ENCODE data around the gene INVS. TPM values are rescaled to one million over a fixed set of nuclear protein-coding genes. Genes with fewer than 3 reads are reported as not detected.

The INVS gene
- polyA plus RNA-seq, 4 donors: 2.7 to 15.5 (median 6.4) TPM

GRCh38 chr9:100281676-100282387, 182.8 kb downstream of the INVS start:
- no peak for DNase-seq
- H3K27ac ChIP-seq (ENCODE audit: low read depth in 1 of 3, low read length in 2 of 3): no peak overlapping the region
- H3K9me3 ChIP-seq (ENCODE audit: control insufficient read depth in 2 of 2, insufficient read depth in 1 of 2, low read depth in 1 of 2, low read length in 1 of 2): peaks cover 0 to 20% of the 10 kb centered on the region in 2 donors
- no peak overlapping the region for H3K4me3 ChIP-seq (ENCODE audit: low read depth in 1 of 3, low read length in 3 of 3)
- H3K27me3 ChIP-seq (ENCODE audit: control insufficient read depth in 3 of 3, insufficient read depth in 3 of 3, low read length in 3 of 3): no peaks in the 10 kb centered on the region
- no peak for FAIRE-seq
- H3K36me3 ChIP-seq (ENCODE audit: control insufficient read depth in 3 of 3, insufficient read depth in 2 of 3, low read depth in 1 of 3, low read length in 3 of 3): peaks cover 6 to 20% (median 9%) of the 10 kb centered on the region in 3 donors
- H3K4me1 ChIP-seq (ENCODE audit: control insufficient read depth in 3 of 3, insufficient read depth in 2 of 3, low read depth in 1 of 3, low read length in 2 of 3): no peaks in the 10 kb centered on the region
- WGBS, 3 donors: 91 to 93% (median 92%) methylated on average over 7 of the region's 7 CpGs

- FAIRE-seq (no peak), DNase-seq (no peak)
- H3K36me3 ChIP-seq (ENCODE audit: control insufficient read depth in 3 of 3, insufficient read depth in 2 of 3, low read depth in 1 of 3, low read length in 3 of 3): peaks cover 6 to 21% (median 12%) of the 10 kb centered on the region in 3 donors
- H3K27me3 ChIP-seq (ENCODE audit: control insufficient read depth in 3 of 3, insufficient read depth in 3 of 3, low read length in 3 of 3): no peaks in the 10 kb centered on the region
- peaks cover 0 to 26% of the 10 kb centered on the region in 2 donors for H3K9me3 ChIP-seq (ENCODE audit: control insufficient read depth in 2 of 2, insufficient read depth in 1 of 2, low read depth in 1 of 2, low read length in 1 of 2)
- no peak overlapping the region for H3K4me3 ChIP-seq (ENCODE audit: low read depth in 1 of 3, low read length in 3 of 3)
- WGBS, 3 donors: 94 to 99% (median 98%) methylated on average over 4 of the region's 4 CpGs
- no peaks in the 10 kb centered on the region for H3K4me1 ChIP-seq (ENCODE audit: control insufficient read depth in 3 of 3, insufficient read depth in 2 of 3, low read depth in 1 of 3, low read length in 2 of 3)
- no peak overlapping the region for H3K27ac ChIP-seq (ENCODE audit: low read depth in 1 of 3, low read length in 2 of 3)
These were observed 183.3 kb downstream of the INVS start for GRCh38 chr9:100282388-100282719.

GRCh38 chr9:100284247-100284646, 185.2 kb downstream of the INVS start:
- 79 to 90% (median 85%) methylated on average over 7 of the region's 7 CpGs for WGBS, 3 donors
- Histone ChIP-seq H3K9me3 (ENCODE audit: control insufficient read depth in 2 of 2, insufficient read depth in 1 of 2, low read depth in 1 of 2, low read length in 1 of 2) (peaks cover 0 to 38% of the 10 kb centered on the region in 2 donors), H3K27me3 (ENCODE audit: control insufficient read depth in 3 of 3, insufficient read depth in 3 of 3, low read length in 3 of 3) (no peaks in the 10 kb centered on the region), H3K36me3 (ENCODE audit: control insufficient read depth in 3 of 3, insufficient read depth in 2 of 3, low read depth in 1 of 3, low read length in 3 of 3) (peaks cover 6 to 26% (median 18%) of the 10 kb centered on the region in 3 donors), H3K27ac (ENCODE audit: low read depth in 1 of 3, low read length in 2 of 3) (no peak overlapping the region), H3K4me3 (ENCODE audit: low read depth in 1 of 3, low read length in 3 of 3) (no peak overlapping the region), H3K4me1 (ENCODE audit: control insufficient read depth in 3 of 3, insufficient read depth in 2 of 3, low read depth in 1 of 3, low read length in 2 of 3) (no peaks in the 10 kb centered on the region)
- no peak for FAIRE-seq
- DNase-seq: no peak

- FAIRE-seq (no peak), DNase-seq (no peak)
- H3K9me3 ChIP-seq (ENCODE audit: control insufficient read depth in 2 of 2, insufficient read depth in 1 of 2, low read depth in 1 of 2, low read length in 1 of 2): peaks cover 0 to 38% of the 10 kb centered on the region in 2 donors
- peaks cover 8 to 28% (median 15%) of the 10 kb centered on the region in 3 donors for H3K36me3 ChIP-seq (ENCODE audit: control insufficient read depth in 3 of 3, insufficient read depth in 2 of 3, low read depth in 1 of 3, low read length in 3 of 3)
- no peak overlapping the region for H3K4me3 ChIP-seq (ENCODE audit: low read depth in 1 of 3, low read length in 3 of 3)
- no peak overlapping the region for H3K27ac ChIP-seq (ENCODE audit: low read depth in 1 of 3, low read length in 2 of 3)
- no peaks in the 10 kb centered on the region for H3K27me3 ChIP-seq (ENCODE audit: control insufficient read depth in 3 of 3, insufficient read depth in 3 of 3, low read length in 3 of 3)
- H3K4me1 ChIP-seq (ENCODE audit: control insufficient read depth in 3 of 3, insufficient read depth in 2 of 3, low read depth in 1 of 3, low read length in 2 of 3): no peaks in the 10 kb centered on the region
These were observed 186.0 kb downstream of the INVS start for GRCh38 chr9:100285080-100285479.

GRCh38 chr9:100285601-100286000, 186.6 kb downstream of the INVS start:
- H3K36me3 ChIP-seq (ENCODE audit: control insufficient read depth in 3 of 3, insufficient read depth in 2 of 3, low read depth in 1 of 3, low read length in 3 of 3): peaks cover 7 to 30% (median 15%) of the 10 kb centered on the region in 3 donors
- DNase-seq: no peak
- no peaks in the 10 kb centered on the region for H3K27me3 ChIP-seq (ENCODE audit: control insufficient read depth in 3 of 3, insufficient read depth in 3 of 3, low read length in 3 of 3)
- 96 to 99% (median 97%) methylated on average over 7 of the region's 7 CpGs for WGBS, 3 donors
- no peak for FAIRE-seq
- H3K9me3 ChIP-seq (ENCODE audit: control insufficient read depth in 2 of 2, insufficient read depth in 1 of 2, low read depth in 1 of 2, low read length in 1 of 2): peaks cover 0 to 38% of the 10 kb centered on the region in 2 donors
- H3K27ac ChIP-seq (ENCODE audit: low read depth in 1 of 3, low read length in 2 of 3): no peak overlapping the region
- H3K4me3 ChIP-seq (ENCODE audit: low read depth in 1 of 3, low read length in 3 of 3): no peak overlapping the region
- H3K4me1 ChIP-seq (ENCODE audit: control insufficient read depth in 3 of 3, insufficient read depth in 2 of 3, low read depth in 1 of 3, low read length in 2 of 3): no peaks in the 10 kb centered on the region

- FAIRE-seq: no peak
- 95 to 97% (median 95%) methylated on average over 6 of the region's 6 CpGs for WGBS, 3 donors
- H3K36me3 ChIP-seq (ENCODE audit: control insufficient read depth in 3 of 3, insufficient read depth in 2 of 3, low read depth in 1 of 3, low read length in 3 of 3): peaks cover 7 to 36% (median 15%) of the 10 kb centered on the region in 3 donors
These were observed 187.2 kb downstream of the INVS start for GRCh38 chr9:100286257-100286656.

GRCh38 chr9:100287186-100287585, 188.1 kb downstream of the INVS start:
- Histone ChIP-seq H3K9me3 (ENCODE audit: control insufficient read depth in 2 of 2, insufficient read depth in 1 of 2, low read depth in 1 of 2, low read length in 1 of 2) (peaks cover 0 to 38% of the 10 kb centered on the region in 2 donors), H3K36me3 (ENCODE audit: control insufficient read depth in 3 of 3, insufficient read depth in 2 of 3, low read depth in 1 of 3, low read length in 3 of 3) (peaks cover 7 to 37% (median 18%) of the 10 kb centered on the region in 3 donors), H3K4me1 (ENCODE audit: control insufficient read depth in 3 of 3, insufficient read depth in 2 of 3, low read depth in 1 of 3, low read length in 2 of 3) (no peaks in the 10 kb centered on the region), H3K27me3 (ENCODE audit: control insufficient read depth in 3 of 3, insufficient read depth in 3 of 3, low read length in 3 of 3) (no peaks in the 10 kb centered on the region), H3K27ac (ENCODE audit: low read depth in 1 of 3, low read length in 2 of 3) (no peak overlapping the region), H3K4me3 (ENCODE audit: low read depth in 1 of 3, low read length in 3 of 3) (no peak overlapping the region)
- DNase-seq (no peak), FAIRE-seq (no peak)
- 96 to 97% (median 97%) methylated on average over 5 of the region's 5 CpGs for WGBS, 3 donors

More at GRCh38 chr9:100286257-100286656, 187.2 kb downstream of the INVS start:
- DNase-seq: no peak
- H3K27ac ChIP-seq (ENCODE audit: low read depth in 1 of 3, low read length in 2 of 3): no peak overlapping the region
- peaks cover 0 to 38% of the 10 kb centered on the region in 2 donors for H3K9me3 ChIP-seq (ENCODE audit: control insufficient read depth in 2 of 2, insufficient read depth in 1 of 2, low read depth in 1 of 2, low read length in 1 of 2)
- H3K4me1 ChIP-seq (ENCODE audit: control insufficient read depth in 3 of 3, insufficient read depth in 2 of 3, low read depth in 1 of 3, low read length in 2 of 3): no peaks in the 10 kb centered on the region
- no peak overlapping the region for H3K4me3 ChIP-seq (ENCODE audit: low read depth in 1 of 3, low read length in 3 of 3)
- H3K27me3 ChIP-seq (ENCODE audit: control insufficient read depth in 3 of 3, insufficient read depth in 3 of 3, low read length in 3 of 3): no peaks in the 10 kb centered on the region

GRCh38 chr9:100290714-100291113, 191.7 kb downstream of the INVS start:
- Histone ChIP-seq H3K27me3 (ENCODE audit: control insufficient read depth in 3 of 3, insufficient read depth in 3 of 3, low read length in 3 of 3) (no peaks in the 10 kb centered on the region), H3K27ac (ENCODE audit: low read depth in 1 of 3, low read length in 2 of 3) (no peak overlapping the region), H3K4me3 (ENCODE audit: low read depth in 1 of 3, low read length in 3 of 3) (no peak overlapping the region), H3K36me3 (ENCODE audit: control insufficient read depth in 3 of 3, insufficient read depth in 2 of 3, low read depth in 1 of 3, low read length in 3 of 3) (peaks cover 10 to 48% (median 15%) of the 10 kb centered on the region in 3 donors), H3K4me1 (ENCODE audit: control insufficient read depth in 3 of 3, insufficient read depth in 2 of 3, low read depth in 1 of 3, low read length in 2 of 3) (no peaks in the 10 kb centered on the region), H3K9me3 (ENCODE audit: control insufficient read depth in 2 of 2, insufficient read depth in 1 of 2, low read depth in 1 of 2, low read length in 1 of 2) (peaks cover 0 to 23% of the 10 kb centered on the region in 2 donors)
- 96 to 98% (median 98%) methylated on average over 4 of the region's 4 CpGs for WGBS, 3 donors
- no peak for FAIRE-seq
- no peak for DNase-seq

GRCh38 chr9:100292414-100292813, 193.4 kb downstream of the INVS start:
- no peaks in the 10 kb centered on the region for H3K27me3 ChIP-seq (ENCODE audit: control insufficient read depth in 3 of 3, insufficient read depth in 3 of 3, low read length in 3 of 3)
- peaks cover 0 to 4% (median 0%) of the 10 kb centered on the region in 3 donors for H3K4me1 ChIP-seq (ENCODE audit: control insufficient read depth in 3 of 3, insufficient read depth in 2 of 3, low read depth in 1 of 3, low read length in 2 of 3)
- no peak overlapping the region for H3K27ac ChIP-seq (ENCODE audit: low read depth in 1 of 3, low read length in 2 of 3)
- 96 to 97% (median 97%) methylated on average over 12 to 13 of the region's 13 CpGs for WGBS, 3 donors
- DNase-seq: no peak
- peaks cover 0 to 12% of the 10 kb centered on the region in 2 donors for H3K9me3 ChIP-seq (ENCODE audit: control insufficient read depth in 2 of 2, insufficient read depth in 1 of 2, low read depth in 1 of 2, low read length in 1 of 2)
- H3K4me3 ChIP-seq (ENCODE audit: low read depth in 1 of 3, low read length in 3 of 3): no peak overlapping the region
- peaks cover 14 to 48% (median 20%) of the 10 kb centered on the region in 3 donors for H3K36me3 ChIP-seq (ENCODE audit: control insufficient read depth in 3 of 3, insufficient read depth in 2 of 3, low read depth in 1 of 3, low read length in 3 of 3)
- no peak for FAIRE-seq

Measured in small intestine (tissue), 7 donors.